DMS114 treated with DMSO at 0.1 percent for 48 hours (cell line): ENCODE data around the gene ZNF438.
"Not testable (repeated sequence)": the region's sequence is repeated elsewhere in the genome, so short reads cannot be mapped to it uniquely, and the experiment has no call there.

Experiments
- DNase-seq: peaks from one replicate; lab custom pipeline; 2025; ENCODE audit not compliant: unreplicated experiment; lab: John Stamatoyannopoulos, UW

The ZNF438 gene

DNA sequence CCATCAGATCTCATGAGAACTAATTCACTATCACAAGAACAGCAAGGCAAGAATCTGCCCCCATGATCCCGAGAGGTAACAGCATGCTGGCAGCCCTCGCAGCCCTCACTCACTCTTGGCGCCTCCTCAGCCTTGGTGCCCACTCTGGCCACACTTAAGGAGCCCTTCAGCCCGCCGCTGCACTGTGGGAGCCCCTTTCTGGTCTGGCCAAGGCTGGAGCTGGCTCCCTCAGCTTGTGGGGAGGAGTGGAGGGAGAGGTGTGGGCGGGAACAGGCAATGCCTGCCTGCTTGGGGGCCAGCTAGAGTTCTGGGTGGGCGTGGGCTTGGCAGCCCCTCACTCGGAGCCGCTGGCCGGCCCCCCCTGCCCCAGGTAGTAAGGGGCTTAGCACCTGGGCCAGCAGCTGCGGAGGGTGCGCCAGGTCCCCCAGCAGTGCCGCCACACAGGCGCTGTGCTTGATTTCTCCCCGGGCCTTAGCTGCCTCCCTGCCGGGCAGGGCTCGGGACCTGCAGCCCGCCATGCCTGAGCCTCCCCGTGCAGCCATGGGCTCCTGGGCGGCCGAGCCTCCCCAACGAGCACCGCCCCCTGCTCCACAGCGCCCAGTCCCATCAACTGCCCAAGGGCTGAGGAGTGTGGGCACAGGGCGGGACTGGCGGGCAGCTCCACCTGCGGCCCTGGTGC lies 24.0 kb upstream of the ZNF438 start:
- DNase-seq: no peak

- no peak for DNase-seq
Observed at GRCh38 chr10:31051703-31052102, 20.0 kb upstream of the ZNF438 start.

DNA sequence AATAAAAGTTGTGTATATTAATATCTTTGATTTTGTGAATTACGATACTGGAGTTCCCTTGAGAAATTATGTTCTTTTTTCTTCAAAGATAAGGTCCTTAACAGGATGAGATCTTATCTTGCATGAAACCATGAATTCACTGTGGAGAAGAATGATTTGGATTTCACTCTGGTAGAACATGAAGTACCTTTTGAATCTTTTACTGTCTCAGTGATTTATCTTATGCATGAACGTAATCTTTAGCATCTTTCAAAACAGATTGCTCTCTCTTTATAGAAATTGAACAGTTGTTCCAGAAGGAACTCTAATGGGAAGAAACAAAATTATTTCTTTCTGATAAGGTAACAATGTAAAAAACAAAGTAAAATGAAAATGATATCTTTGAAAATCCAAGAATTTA lies 11.0 kb upstream of the ZNF438 start:
- no peak for DNase-seq

GRCh38 chr10:31041011-31041410 lies 9.3 kb upstream of the ZNF438 start:
- no peak for DNase-seq

GRCh38 chr10:31039006-31039405 lies 7.3 kb upstream of the ZNF438 start:
- not testable (repeated sequence) for DNase-seq

DNA sequence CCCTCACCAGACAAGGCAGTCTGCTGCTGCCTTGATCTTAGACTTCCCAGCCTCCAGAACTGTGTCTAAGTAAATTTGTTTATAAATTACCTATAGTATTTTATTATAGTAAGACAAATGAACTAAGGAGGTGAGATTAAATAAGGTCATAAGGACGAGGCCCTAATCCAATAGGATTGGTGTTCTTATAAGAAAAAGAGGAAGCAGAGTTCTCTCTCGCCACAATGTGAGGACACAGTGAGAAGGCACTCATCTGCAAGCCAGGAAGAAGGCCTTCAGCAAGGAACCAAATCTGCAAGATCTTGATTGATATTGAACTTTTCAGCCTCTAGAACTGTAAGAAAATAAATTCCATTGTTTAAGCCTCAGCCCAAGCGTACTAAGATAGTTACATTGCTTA lies 6.1 kb upstream of the ZNF438 start:
- DNase-seq: no peak

DNA sequence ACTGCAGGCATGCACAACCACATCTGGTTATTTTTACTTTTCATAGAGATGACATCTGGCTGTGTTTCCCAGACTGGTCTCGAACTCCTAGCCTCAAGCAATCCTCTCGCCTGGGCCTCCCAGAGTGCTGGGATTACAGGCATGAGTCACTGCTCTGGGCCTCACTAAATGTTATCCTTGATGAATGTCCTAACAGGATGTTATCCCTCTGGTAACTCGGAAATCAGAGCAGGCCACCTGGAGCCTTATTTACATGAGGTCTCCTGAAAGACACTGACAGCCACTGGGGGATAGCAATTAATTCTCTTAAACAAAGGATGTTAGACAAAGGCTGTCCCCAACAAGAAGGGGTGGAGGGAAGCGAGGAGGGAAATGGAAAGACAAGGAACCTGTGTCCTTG lies 4.5 kb upstream of the ZNF438 start:
- DNase-seq: no peak

GRCh38 chr10:31035266-31035798 lies 3.7 kb upstream of the ZNF438 start:
- no peak for DNase-seq

DNA sequence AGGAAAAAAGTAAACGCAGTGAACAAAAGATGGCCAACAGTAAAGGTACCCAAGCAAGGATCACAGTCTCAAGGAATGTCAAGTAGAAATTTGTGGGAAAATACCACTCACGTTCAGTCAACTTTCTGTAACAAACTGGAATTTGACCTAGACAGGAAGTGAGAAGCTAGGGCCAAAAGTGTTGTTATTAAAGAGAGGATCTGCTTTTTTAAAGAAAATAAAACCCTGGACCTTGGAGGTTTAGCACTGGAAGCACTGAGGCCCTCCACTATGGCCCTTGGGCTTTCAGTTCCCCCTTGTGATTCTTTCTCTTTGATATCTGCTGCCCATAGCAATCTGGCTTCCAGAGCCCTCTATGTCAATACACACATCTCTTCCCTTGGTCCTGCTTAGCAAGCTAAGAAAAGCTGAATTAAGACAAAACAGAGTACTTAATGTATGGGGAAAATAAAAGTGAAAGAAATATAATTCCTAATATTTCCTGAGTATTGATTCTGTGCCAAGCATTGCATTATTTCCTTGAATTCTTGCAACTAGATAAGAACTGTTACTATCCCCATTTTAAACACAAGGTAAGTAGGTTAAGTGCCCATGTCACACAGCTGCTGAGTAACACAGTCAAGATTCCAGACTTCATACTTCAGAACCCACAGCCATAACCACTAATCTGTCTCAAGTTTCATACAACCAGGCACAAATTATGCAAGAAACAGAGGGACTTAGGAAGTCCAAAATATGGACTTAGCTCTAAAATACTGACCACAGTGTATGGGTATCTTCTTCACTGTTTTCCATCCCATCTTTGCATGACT lies 2.6 kb upstream of the ZNF438 start:
- no peak for DNase-seq

- no peak for DNase-seq
Observed at GRCh38 chr10:31033147-31033546, 1.5 kb upstream of the ZNF438 start.

GRCh38 chr10:31032258-31033132 lies 830 bp upstream of the ZNF438 start:
- DNase-seq: peak; percentile 86

DNA sequence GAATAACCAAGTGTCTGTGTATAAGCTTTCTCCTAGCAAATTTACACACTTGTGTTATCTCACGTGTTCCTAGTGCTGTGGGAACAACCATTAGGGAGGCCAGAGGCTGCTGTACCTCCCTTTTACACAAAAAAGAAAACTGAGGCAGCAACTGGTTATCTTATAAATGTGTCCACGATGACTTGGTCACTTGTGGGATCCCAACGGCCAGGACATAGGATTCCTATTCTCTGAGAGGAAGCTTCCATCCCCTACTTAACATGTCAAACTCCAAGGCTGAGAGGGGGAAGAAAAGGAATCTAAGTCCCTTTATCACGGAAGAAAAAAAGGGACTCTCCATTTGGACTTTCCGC lies 484 bp downstream of the ZNF438 start:
- DNase-seq: no peak

GRCh38 chr10:31030800-31031199 lies 865 bp downstream of the ZNF438 start:
- no peak for DNase-seq

- DNase-seq: no peak
Observed at GRCh38 chr10:31030260-31030659, 1.4 kb downstream of the ZNF438 start.

DNA sequence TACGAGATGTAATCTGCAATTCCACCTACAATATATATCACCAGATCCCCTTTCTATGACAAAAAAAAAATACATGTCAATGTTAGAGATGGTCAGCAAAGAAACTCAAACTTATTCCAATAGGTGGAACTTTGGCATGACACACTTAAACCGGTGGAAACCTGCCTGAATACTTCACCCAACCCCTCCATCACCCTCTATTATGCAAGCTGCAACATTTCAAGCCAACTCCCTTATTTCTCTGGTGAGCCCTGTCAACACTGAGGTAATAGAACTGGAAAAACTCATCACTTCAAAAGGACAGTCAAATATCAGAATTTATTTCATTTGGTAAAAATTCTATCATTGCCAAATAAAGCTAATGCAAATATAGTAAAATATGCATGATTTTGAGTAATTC lies 3.6 kb downstream of the ZNF438 start:
- DNase-seq: no peak

DNA sequence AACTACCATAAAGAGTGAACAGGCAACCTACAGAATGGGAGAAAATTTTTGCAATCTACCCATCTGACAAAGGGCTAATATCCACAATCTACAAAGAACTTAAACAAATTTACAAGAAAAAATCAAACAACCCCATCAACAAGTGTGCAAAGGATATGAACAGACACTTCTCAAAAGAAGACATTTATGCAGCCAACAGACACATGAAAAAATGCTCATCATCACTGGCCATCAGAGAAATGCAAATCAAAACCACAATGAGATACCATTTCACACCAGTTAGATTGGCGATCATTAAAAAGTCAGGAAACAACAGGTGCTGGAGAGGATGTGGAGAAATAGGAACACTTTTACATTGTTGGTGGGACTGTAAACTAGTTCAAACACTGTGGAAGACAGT lies 5.4 kb downstream of the ZNF438 start:
- DNase-seq: not testable (repeated sequence)

GRCh38 chr10:31025142-31025541 lies 6.5 kb downstream of the ZNF438 start:
- no peak for DNase-seq

DNA sequence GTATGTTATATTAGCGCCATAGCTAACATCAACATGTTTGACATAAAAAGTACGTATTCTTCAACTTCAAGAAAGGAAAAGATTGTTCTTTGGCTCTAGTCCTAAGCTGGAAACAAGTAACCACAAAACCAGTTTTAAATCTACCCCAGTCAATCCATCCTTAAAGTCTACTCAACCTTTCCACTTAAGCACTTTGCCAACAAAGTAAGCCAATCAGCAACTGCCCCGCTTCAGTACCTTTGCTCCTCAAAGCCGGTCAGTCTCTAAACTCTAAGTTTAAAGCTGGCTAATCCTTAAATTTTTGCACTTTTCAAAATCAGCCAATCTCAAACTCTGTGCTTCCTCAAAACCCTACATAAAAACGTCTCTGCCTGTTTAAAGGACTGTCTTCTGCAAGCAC lies 8.1 kb downstream of the ZNF438 start:
- no peak for DNase-seq

DNA sequence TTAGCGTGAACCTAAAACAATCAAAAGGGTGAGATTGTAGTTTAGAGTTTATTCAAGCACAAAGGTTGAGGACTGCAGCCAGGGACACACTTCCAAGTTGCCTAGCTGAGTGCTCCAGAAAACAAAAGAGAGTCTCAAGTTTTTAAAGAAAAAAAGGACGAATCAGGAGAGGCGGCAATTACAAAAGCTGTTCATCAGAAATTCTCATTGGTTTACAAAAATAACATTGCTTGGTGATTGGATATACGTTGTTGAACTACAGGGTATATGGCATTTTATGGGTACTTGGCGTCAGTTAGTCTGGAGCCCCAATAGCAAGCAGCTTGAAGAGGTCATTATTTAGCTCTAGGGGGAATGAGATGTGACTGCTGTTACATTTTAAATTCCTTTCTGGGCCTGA lies 11.5 kb downstream of the ZNF438 start:
- DNase-seq: no peak

DNA sequence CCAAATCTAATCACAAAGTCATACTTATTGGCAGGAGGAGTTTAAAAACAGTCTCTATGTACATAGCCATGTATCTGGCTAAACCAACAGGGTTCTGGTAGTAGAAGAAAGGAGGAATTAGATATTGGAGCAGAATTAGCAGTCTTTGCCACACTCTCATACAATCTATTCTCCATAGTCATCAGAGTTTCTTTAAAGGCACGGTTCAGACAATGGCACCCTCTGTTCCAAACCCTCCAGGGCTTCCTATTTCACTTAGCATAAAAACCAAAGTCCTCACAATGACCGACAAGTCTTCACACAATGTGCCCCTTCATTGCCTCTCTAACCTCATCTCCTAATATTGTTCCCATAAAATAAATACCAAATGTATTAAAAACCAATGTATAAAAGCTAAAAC lies 12.7 kb downstream of the ZNF438 start:
- no peak for DNase-seq

DNA sequence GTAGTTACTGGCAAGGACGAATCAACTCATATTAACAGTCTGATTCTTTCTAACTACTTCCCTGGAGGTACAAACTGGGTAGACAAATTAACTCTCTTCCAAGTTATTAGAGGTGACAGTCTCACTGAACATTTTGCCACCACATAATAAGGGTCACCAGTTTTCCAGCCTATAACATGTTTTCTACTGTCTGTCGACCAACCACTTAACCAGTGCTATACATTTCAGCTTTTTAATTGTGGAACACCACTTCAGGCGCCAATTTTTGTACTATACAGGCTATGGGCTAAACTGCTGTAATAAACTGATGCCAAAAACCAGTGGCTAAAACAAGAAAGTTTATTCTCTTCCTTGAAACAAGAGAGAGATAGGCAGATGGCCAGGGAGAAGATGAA lies 13.3 kb downstream of the ZNF438 start:
- no peak for DNase-seq
